SK-N-SH treated with all-trans-retinoic acid at 6 μM for 48 hours (cell line): ENCODE measurements around the gene C2orf72.

ENCODE experiments used
- ATAC-seq: fragments of 200-7000 bp; cut with Tn5 transposase; 3 replicates; pipeline ENCODE4 v1.9.1; 2020; ENCODE audit warnings: mild to moderate bottlenecking, moderate library complexity
- ARNTL ChIP-seq: fragments of 450-650 bp; formaldehyde crosslinking; IDR thresholded peaks from 2 replicates; pipeline ENCODE4 v1.5.0; 2020; ENCODE audit warnings: low read depth, mild to moderate bottlenecking, moderate library complexity, borderline replicate concordance
- BACH2 ChIP-seq: fragments of 250-450 bp; sonication (Bioruptor Pico); IDR thresholded peaks from 2 replicates; pipeline ENCODE4 v1.9.0; 2021; ENCODE audit warnings: mild to moderate bottlenecking, borderline replicate concordance
- CSDC2 ChIP-seq: fragments of 250-450 bp; sonication (Bioruptor Pico); IDR thresholded peaks from 2 replicates; pipeline ENCODE4 v1.5.0; 2020; ENCODE audit warnings: mild to moderate bottlenecking, moderate library complexity
- CSRNP3 ChIP-seq: fragments of 250-450 bp; sonication (Bioruptor Pico); IDR thresholded peaks from 2 replicates; pipeline ENCODE4 v1.5.1; 2021; ENCODE audit warnings: mild to moderate bottlenecking, moderate library complexity
- ESRRG ChIP-seq: fragments of 250-450 bp; sonication (Bioruptor Pico); IDR thresholded peaks from 2 replicates; pipeline ENCODE4 v1.6.1; 2021; ENCODE audit warnings: mild to moderate bottlenecking
- GLIS3 ChIP-seq: fragments of 250-450 bp; sonication (Bioruptor Pico); IDR thresholded peaks from 2 replicates; pipeline ENCODE4 v1.5.0; 2020; ENCODE audit warnings: mild to moderate bottlenecking, moderate library complexity
- ISL1 ChIP-seq: fragments of 250-450 bp; sonication (Bioruptor Pico); IDR thresholded peaks from 2 replicates; pipeline ENCODE4 v2.1.2; 2022; ENCODE audit warnings: mild to moderate bottlenecking, moderate library complexity
- OSR1 ChIP-seq: fragments of 250-450 bp; sonication (Bioruptor Pico); IDR thresholded peaks from 2 replicates; pipeline ENCODE4 v1.8.0; 2022; ENCODE audit warnings: moderate library complexity, mild to moderate bottlenecking, inconsistent platforms
- PPARA ChIP-seq: fragments of 250-450 bp; sonication (Bioruptor Pico); IDR thresholded peaks from 2 replicates; pipeline ENCODE4 v1.5.0; 2020; ENCODE audit warnings: mild to moderate bottlenecking, borderline replicate concordance
- RARB ChIP-seq: fragments of 250-450 bp; sonication (Bioruptor Pico); IDR thresholded peaks from 2 replicates; pipeline ENCODE4 v1.8.0; 2021; ENCODE audit warnings: mild to moderate bottlenecking, moderate library complexity
- SNAI2 ChIP-seq: fragments of 250-450 bp; sonication (Bioruptor Pico); IDR thresholded peaks from 2 replicates; pipeline ENCODE4 v1.5.0; 2020; ENCODE audit warnings: mild to moderate bottlenecking, moderate library complexity
- TCF4 ChIP-seq: fragments of 250-450 bp; sonication (Bioruptor Pico); IDR thresholded peaks from 2 replicates; pipeline ENCODE4 v1.8.0; 2021; ENCODE audit warnings: mild to moderate bottlenecking, moderate library complexity, borderline replicate concordance
- TOX ChIP-seq: fragments of 250-450 bp; sonication (Bioruptor Pico); IDR thresholded peaks from 2 replicates; pipeline ENCODE4 v1.8.0; 2021; ENCODE audit warnings: mild to moderate bottlenecking, moderate library complexity, borderline replicate concordance
- ZC3H10 ChIP-seq: fragments of 250-450 bp; sonication (Bioruptor Pico); IDR thresholded peaks from 2 replicates; pipeline ENCODE4 v1.5.1; 2021; ENCODE audit warnings: mild to moderate bottlenecking, moderate library complexity
- ZFP3 ChIP-seq: fragments of 250-450 bp; sonication (Bioruptor Pico); IDR thresholded peaks from 2 replicates; pipeline ENCODE4 v1.5.0; 2020; ENCODE audit warnings: mild to moderate bottlenecking, moderate library complexity
- ZFP30 ChIP-seq: fragments of 450-650 bp; formaldehyde crosslinking; IDR thresholded peaks from 2 replicates; pipeline ENCODE4 v1.5.0; 2022; ENCODE audit warnings: mild to moderate bottlenecking, moderate library complexity
- ZNF565 ChIP-seq: fragments of 450-650 bp; formaldehyde crosslinking; conservative IDR thresholded peaks from 2 replicates; pipeline ENCODE4 v1.5.0; 2020; ENCODE audit warnings: low read depth, mild to moderate bottlenecking, moderate library complexity
- ZNF70 ChIP-seq: fragments of 450-650 bp; formaldehyde crosslinking; IDR thresholded peaks from 2 replicates; pipeline ENCODE4 v1.5.0; 2020; ENCODE audit warnings: mild to moderate bottlenecking, moderate library complexity
- ZNF8 ChIP-seq: fragments of 450-650 bp; formaldehyde crosslinking; IDR thresholded peaks from 2 replicates; pipeline ENCODE4 v1.5.0; 2020; ENCODE audit warnings: mild to moderate bottlenecking, moderate library complexity
- TF ChIP-seq, protein P1 (sequence below): fragments of 250-450 bp; sonication (Bioruptor Pico); IDR thresholded peaks from 2 replicates; pipeline ENCODE4 v1.8.0; 2021; ENCODE audit warnings: low read depth, mild to moderate bottlenecking, moderate library complexity, borderline replicate concordance
- TF ChIP-seq, protein P2 (sequence below): fragments of 250-450 bp; sonication (Bioruptor Pico); IDR thresholded peaks from 2 replicates; pipeline ENCODE4 v1.5.0; 2020; ENCODE audit warnings: mild to moderate bottlenecking, moderate library complexity

The C2orf72 gene

GRCh38 chr2:231068525-231069222 is 31.4 kb downstream of the C2orf72 start:
- peak; percentile 69 for ATAC-seq
- no peak for TF ChIP-seq ZFP30 (CRISPR knock-in tag)
- TF ChIP-seq ZNF565 (CRISPR knock-in tag), result no peak
- no peak for TF ChIP-seq ISL1 (CRISPR knock-in tag)
- TF ChIP-seq RARB (CRISPR knock-in tag), result no peak
- TF ChIP-seq, protein P1, sequence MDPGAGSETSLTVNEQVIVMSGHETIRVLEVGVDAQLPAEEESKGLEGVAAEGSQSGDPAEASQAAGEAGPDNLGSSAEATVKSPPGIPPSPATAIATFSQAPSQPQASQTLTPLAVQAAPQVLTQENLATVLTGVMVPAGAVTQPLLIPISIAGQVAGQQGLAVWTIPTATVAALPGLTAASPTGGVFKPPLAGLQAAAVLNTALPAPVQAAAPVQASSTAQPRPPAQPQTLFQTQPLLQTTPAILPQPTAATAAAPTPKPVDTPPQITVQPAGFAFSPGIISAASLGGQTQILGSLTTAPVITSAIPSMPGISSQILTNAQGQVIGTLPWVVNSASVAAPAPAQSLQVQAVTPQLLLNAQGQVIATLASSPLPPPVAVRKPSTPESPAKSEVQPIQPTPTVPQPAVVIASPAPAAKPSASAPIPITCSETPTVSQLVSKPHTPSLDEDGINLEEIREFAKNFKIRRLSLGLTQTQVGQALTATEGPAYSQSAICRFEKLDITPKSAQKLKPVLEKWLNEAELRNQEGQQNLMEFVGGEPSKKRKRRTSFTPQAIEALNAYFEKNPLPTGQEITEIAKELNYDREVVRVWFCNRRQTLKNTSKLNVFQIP (CRISPR knock-in tag), result no peak
- no peak for TF ChIP-seq ESRRG (CRISPR knock-in tag)
- TF ChIP-seq ARNTL (CRISPR knock-in tag), result no peak
- TF ChIP-seq ZNF70 (CRISPR knock-in tag), result no peak
- TF ChIP-seq SNAI2 (CRISPR knock-in tag), result no peak
- no peak for TF ChIP-seq BACH2
- TF ChIP-seq CSDC2 (CRISPR knock-in tag), result no peak

DNA sequence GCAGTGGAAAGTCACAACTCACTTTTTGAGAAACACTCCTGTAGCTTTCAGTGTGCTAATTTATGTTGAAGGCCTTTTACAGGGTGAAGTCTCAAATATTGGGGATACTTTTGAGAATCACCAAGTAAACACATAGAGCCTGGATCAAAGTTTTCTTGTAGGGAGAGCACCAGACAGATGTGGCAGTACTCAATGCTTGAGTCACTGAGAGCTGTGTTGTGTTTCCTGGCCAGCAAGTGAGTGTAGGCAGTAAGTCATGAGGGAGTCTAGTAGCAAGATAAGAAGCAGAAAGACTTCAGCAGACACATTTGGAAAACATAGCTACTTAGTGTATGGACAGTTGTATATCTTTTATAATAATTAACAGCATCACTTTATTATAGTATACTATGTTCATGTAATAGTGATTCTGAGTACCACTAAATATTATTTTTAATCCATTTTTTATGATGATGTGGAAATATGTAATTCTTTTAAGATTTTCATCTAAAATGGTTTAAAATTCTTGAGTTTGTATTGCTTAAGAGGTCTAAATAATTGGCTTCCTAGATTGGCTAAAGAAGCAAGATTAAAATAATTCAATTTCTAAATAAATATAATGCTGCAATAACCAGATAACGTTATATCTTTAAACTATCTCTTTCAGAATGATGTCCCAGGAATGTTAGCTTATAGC is 32.2 kb downstream of the C2orf72 start:
- ATAC-seq, result peak; percentile 31; the same call in 2 of the 3 replicates
- TF ChIP-seq ZNF8 (CRISPR knock-in tag) (no peak), ISL1 (CRISPR knock-in tag) (peak; percentile 85), CSRNP3 (no peak), TCF4 (CRISPR knock-in tag) (peak; percentile 52; the same call in 1 of the 2 replicates)
- TF ChIP-seq, protein P2, sequence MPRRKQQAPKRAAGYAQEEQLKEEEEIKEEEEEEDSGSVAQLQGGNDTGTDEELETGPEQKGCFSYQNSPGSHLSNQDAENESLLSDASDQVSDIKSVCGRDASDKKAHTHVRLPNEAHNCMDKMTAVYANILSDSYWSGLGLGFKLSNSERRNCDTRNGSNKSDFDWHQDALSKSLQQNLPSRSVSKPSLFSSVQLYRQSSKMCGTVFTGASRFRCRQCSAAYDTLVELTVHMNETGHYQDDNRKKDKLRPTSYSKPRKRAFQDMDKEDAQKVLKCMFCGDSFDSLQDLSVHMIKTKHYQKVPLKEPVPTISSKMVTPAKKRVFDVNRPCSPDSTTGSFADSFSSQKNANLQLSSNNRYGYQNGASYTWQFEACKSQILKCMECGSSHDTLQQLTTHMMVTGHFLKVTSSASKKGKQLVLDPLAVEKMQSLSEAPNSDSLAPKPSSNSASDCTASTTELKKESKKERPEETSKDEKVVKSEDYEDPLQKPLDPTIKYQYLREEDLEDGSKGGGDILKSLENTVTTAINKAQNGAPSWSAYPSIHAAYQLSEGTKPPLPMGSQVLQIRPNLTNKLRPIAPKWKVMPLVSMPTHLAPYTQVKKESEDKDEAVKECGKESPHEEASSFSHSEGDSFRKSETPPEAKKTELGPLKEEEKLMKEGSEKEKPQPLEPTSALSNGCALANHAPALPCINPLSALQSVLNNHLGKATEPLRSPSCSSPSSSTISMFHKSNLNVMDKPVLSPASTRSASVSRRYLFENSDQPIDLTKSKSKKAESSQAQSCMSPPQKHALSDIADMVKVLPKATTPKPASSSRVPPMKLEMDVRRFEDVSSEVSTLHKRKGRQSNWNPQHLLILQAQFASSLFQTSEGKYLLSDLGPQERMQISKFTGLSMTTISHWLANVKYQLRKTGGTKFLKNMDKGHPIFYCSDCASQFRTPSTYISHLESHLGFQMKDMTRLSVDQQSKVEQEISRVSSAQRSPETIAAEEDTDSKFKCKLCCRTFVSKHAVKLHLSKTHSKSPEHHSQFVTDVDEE (CRISPR knock-in tag), result no peak
- TF ChIP-seq, protein P1 (CRISPR knock-in tag), result no peak
- TF ChIP-seq, all 23 proteins: peak for 2

DNA sequence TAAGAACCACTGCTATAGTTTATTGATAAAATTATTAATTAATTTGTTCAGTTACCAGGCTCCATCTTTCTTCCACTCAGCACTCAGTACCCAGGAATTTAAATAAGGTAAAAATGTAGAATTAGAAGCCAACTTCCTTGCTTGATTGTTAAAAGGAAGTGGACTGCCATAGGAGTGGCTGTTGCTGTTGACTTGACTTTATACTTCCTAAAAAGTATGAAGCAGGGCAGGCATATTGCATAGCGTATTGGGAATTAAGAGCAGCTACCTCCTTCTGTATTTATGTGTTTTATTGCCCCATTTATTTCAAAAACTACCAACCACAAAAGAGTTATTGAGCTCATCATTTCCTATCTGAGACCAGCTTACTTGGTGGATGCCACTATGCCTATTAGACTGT is 47.2 kb downstream of the C2orf72 start:
- ATAC-seq, result no peak
- TF ChIP-seq PPARA (CRISPR knock-in tag) (no peak), OSR1 (CRISPR knock-in tag) (no peak), ZNF70 (CRISPR knock-in tag) (no peak), TOX (CRISPR knock-in tag) (no peak), GLIS3 (CRISPR knock-in tag) (no peak), ZFP3 (no peak), CSRNP3 (no peak), ZC3H10 (no peak), ESRRG (CRISPR knock-in tag) (no peak), ZNF565 (CRISPR knock-in tag) (no peak), ARNTL (CRISPR knock-in tag) (no peak), BACH2 (no peak), ISL1 (CRISPR knock-in tag) (no peak), ZFP30 (CRISPR knock-in tag) (no peak), CSDC2 (CRISPR knock-in tag) (no peak), ZNF8 (CRISPR knock-in tag) (no peak), RARB (CRISPR knock-in tag) (no peak)
- TF ChIP-seq, protein P1 (CRISPR knock-in tag), result no peak
- TF ChIP-seq, protein P2 (CRISPR knock-in tag), result no peak
